ENCODE measurements around the gene RXFP1.

RXFP1 gene

DNA sequence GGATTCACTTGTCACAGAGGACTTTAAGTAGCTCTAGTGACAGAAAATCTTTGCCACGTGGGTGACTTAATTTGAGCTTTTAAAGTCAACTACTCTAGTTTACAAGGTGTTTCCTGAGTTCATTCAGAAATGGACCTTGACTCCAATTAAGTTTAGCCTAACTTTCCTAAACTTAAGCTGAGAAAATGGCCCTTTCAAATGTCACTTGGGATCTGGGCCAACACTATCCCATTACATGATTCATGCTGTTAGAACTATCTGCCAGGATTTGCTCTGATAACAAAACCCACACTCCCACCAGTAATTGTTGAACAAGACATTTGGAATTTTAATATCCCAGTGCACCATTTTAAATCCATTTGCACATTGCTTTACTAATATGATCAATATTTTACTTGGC is 109.2 kb downstream of the RXFP1 start:
- no peaks in the 10 kb centered on the region for H3K36me3 Mint-ChIP-seq (ENCODE audit: low read depth)
- H3K27ac Mint-ChIP-seq = no peak overlapping the region
- TF ChIP-seq, protein P1, sequence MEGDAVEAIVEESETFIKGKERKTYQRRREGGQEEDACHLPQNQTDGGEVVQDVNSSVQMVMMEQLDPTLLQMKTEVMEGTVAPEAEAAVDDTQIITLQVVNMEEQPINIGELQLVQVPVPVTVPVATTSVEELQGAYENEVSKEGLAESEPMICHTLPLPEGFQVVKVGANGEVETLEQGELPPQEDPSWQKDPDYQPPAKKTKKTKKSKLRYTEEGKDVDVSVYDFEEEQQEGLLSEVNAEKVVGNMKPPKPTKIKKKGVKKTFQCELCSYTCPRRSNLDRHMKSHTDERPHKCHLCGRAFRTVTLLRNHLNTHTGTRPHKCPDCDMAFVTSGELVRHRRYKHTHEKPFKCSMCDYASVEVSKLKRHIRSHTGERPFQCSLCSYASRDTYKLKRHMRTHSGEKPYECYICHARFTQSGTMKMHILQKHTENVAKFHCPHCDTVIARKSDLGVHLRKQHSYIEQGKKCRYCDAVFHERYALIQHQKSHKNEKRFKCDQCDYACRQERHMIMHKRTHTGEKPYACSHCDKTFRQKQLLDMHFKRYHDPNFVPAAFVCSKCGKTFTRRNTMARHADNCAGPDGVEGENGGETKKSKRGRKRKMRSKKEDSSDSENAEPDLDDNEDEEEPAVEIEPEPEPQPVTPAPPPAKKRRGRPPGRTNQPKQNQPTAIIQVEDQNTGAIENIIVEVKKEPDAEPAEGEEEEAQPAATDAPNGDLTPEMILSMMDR (IDR thresholded peaks at IDR 0.05; ENCODE audit: unreplicated experiment in 3 of 3) = no peak
- H3K4me3 Mint-ChIP-seq = no peak overlapping the region
- no peaks in the 10 kb centered on the region for H3K4me1 Mint-ChIP-seq
- H3K27me3 Mint-ChIP-seq (ENCODE audit: low read depth) = no peaks in the 10 kb centered on the region
- H3K9me3 Mint-ChIP-seq = no peaks in the 10 kb centered on the region

DNA sequence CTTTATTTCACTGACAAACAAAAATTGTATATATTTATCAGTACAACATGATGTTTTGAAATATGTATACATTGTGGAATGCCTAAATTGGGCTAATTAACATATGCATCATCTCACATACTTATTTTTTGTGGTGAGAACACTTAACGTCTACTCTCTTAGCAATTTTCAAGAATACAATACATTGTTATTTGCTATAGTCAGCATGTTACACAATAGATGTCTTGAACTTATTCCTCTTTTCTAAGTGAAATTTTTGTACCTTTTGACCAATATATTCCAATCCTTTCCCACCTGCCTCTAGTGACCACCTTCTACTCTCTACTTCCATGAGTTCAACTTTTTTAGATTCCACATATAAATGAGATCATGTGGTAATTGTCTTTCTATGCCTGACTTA is 114.9 kb downstream of the RXFP1 start:
- H3K36me3 Mint-ChIP-seq (ENCODE audit: low read depth) = no peaks in the 10 kb centered on the region
- no peaks in the 10 kb centered on the region for H3K4me1 Mint-ChIP-seq
- H3K27me3 Mint-ChIP-seq (ENCODE audit: low read depth) = no peaks in the 10 kb centered on the region
- H3K4me3 Mint-ChIP-seq = no peak overlapping the region
- H3K9me3 Mint-ChIP-seq = no peaks in the 10 kb centered on the region
- TF ChIP-seq, protein P1 (IDR thresholded peaks at IDR 0.05; ENCODE audit: unreplicated experiment in 3 of 3) = no peak
- H3K27ac Mint-ChIP-seq = no peak overlapping the region

DNA sequence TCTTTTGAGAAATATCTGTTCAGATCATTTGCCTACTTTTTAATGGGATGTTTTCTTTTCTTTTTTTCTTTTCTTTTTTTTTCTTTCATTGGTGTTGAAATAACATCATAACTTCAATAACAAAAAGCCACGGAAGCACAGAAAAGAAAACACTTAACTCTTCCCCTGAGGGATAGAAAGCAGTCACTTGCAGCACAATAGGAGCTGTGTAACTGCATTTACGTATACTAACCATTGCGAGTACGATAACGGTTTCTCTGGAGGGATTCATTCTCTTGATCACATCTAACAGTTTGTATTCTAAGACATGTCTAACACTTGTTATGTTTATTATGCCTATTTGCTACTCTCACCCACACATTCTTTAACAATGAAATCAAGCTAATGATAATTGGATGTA is 122.7 kb downstream of the RXFP1 start:
- Mint-ChIP-seq H3K4me1 (peaks cover 7% of the 10 kb centered on the region), H3K4me3 (peak overlapping the region in 1 of 3 experiments; percentile 17), H3K36me3 (ENCODE audit: low read depth) (no peaks in the 10 kb centered on the region), H3K9me3 (peaks cover 2% of the 10 kb centered on the region), H3K27me3 (ENCODE audit: low read depth) (no peaks in the 10 kb centered on the region), H3K27ac (no peak overlapping the region)
- TF ChIP-seq, protein P1 (IDR thresholded peaks at IDR 0.05; ENCODE audit: unreplicated experiment in 3 of 3) = no peak

DNA sequence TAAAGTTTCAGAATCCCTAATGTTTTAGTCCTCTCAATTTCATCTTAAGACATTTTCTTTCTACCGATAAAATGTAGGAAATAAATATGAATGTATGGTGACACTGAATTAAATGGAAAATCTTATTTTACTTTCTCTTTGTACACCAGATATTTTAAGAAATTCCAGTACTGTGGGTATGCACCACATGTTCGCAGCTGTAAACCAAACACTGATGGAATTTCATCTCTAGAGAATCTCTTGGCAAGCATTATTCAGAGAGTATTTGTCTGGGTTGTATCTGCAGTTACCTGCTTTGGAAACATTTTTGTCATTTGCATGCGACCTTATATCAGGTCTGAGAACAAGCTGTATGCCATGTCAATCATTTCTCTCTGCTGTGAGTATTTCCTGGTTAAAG is 123.1 kb downstream of the RXFP1 start:
- Mint-ChIP-seq H3K9me3 (peaks cover 2% of the 10 kb centered on the region), H3K4me3 (peak overlapping the region in 1 of 3 experiments; percentile 17), H3K27me3 (ENCODE audit: low read depth) (no peaks in the 10 kb centered on the region), H3K27ac (no peak overlapping the region), H3K36me3 (ENCODE audit: low read depth) (no peaks in the 10 kb centered on the region), H3K4me1 (peaks cover 7% of the 10 kb centered on the region)
- TF ChIP-seq, protein P1 (IDR thresholded peaks at IDR 0.05; ENCODE audit: unreplicated experiment in 3 of 3) = no peak

DNA sequence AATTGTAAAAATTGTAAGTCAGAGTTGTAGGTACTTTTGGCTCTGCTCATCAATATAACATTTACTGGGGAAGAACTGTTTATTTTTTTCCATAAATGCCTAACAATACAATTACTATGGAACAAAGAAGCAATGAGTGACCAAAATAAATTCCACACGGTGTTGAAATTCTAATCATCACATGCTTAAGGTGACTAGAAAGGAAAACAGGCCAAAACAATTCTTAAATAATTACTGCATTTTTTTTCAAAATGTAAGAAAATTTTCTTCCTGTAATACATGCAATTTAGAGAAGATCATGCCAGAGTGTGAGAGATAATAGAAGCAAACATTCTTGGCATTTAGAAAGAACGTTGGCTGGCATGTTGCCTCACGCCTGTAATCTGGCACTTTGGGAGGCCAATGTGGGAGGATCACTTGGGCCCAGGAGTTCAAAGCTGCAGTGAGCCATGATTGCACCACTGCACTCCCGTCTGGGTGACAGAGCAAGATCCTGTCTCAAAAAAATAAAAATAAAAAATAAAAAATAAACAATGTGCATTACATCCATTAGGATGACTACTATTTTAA is 127.5 kb downstream of the RXFP1 start:
- no peaks in the 10 kb centered on the region for H3K9me3 Mint-ChIP-seq
- peaks cover 7% of the 10 kb centered on the region for H3K4me1 Mint-ChIP-seq
- no peaks in the 10 kb centered on the region for H3K27me3 Mint-ChIP-seq (ENCODE audit: low read depth)
- no peaks in the 10 kb centered on the region for H3K36me3 Mint-ChIP-seq (ENCODE audit: low read depth)
- H3K27ac Mint-ChIP-seq = no peak overlapping the region
- TF ChIP-seq, protein P1 (IDR thresholded peaks at IDR 0.05; ENCODE audit: unreplicated experiment in 3 of 3) = no peak
- no peak overlapping the region for H3K4me3 Mint-ChIP-seq

DNA sequence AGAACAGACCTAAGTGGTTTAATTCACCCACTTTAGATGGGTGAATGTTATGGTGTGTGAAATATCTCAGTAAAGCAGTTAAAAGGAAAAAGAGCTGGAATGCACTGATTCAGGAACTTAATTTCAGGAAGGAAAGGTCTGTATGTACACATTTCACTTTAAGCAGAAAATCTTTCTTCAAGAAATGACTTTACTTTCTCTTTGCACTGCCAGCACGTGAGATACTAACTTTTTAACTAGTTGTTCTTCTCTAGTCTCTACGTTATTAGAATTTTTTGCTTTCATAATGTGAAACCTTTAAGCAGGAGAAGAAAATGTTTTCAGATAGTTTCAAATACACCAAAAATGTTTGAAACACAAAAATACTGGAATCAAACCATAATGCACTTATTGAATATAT is 131.2 kb downstream of the RXFP1 start:
- Mint-ChIP-seq H3K27me3 (ENCODE audit: low read depth) (no peaks in the 10 kb centered on the region), H3K9me3 (no peaks in the 10 kb centered on the region)

More for the DNA sequence above, 131.2 kb downstream of the RXFP1 start:
- H3K36me3 Mint-ChIP-seq (ENCODE audit: low read depth) = no peaks in the 10 kb centered on the region
- no peaks in the 10 kb centered on the region for H3K4me1 Mint-ChIP-seq
- TF ChIP-seq, protein P1 (IDR thresholded peaks at IDR 0.05; ENCODE audit: unreplicated experiment in 3 of 3) = no peak
- H3K4me3 Mint-ChIP-seq = no peak overlapping the region
- H3K27ac Mint-ChIP-seq = no peak overlapping the region
